NB4 (cell line): ENCODE data around the gene TERT.

Experiments used
- MYC ChIP-seq: IDR thresholded peaks from 2 replicates; pipeline ENCODE4 v1.6.1; 2011; ENCODE audit warnings: low read depth, low read length
- POLR2A ChIP-seq: IDR thresholded peaks from 2 replicates; pipeline ENCODE4 v1.6.1; 2011; ENCODE audit warnings: mild to moderate bottlenecking; ENCODE audit not compliant: insufficient read length; ENCODE audit errors: extremely low read depth
- TF ChIP-seq, protein P1 (sequence below): IDR thresholded peaks from one replicate; pipeline ENCODE4 v1.5.1; 2012; ENCODE audit warnings: low read depth, low read length
- TF ChIP-seq, protein P2 (sequence below): IDR thresholded peaks from 2 replicates; pipeline ENCODE4 v1.6.1; 2011; ENCODE audit warnings: low read depth, low read length

DNA sequence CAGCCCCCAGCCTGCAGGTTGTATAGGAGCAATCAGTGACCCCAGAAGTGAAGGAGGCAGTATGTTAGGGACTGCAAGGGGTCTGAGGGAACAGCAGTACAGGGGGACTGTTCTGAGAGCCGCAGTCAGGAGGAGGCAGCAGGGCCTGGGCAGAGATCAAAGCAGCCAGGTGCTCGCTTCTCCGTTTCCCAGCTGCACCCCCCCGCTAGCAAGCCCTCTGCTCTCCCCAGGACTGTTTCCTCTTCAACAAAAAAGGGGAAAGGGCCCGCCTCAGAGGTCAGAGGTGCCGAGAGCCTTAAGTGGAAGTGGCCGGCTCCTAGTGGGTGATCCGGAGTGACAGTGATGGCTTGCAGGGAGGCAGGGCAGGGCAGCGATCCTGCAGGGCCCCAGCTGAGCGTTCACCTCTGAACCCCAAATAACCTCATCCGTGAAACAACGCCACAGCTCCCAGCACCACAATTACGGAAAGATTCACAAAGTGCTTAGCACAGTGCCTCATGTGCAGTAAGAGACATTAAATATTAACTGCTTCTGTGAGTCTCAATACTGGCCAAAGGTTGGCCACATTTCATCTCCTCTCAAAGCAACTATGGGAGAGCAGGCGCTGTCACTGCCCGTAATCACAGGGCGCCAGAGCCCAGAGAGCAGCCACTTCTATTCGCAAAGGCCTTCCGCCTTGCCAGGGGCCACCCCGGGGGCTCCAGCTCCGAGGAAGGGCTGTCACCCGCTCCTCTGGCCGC, 42.1 kb upstream of the TERT start:
- TF ChIP-seq, protein P1, sequence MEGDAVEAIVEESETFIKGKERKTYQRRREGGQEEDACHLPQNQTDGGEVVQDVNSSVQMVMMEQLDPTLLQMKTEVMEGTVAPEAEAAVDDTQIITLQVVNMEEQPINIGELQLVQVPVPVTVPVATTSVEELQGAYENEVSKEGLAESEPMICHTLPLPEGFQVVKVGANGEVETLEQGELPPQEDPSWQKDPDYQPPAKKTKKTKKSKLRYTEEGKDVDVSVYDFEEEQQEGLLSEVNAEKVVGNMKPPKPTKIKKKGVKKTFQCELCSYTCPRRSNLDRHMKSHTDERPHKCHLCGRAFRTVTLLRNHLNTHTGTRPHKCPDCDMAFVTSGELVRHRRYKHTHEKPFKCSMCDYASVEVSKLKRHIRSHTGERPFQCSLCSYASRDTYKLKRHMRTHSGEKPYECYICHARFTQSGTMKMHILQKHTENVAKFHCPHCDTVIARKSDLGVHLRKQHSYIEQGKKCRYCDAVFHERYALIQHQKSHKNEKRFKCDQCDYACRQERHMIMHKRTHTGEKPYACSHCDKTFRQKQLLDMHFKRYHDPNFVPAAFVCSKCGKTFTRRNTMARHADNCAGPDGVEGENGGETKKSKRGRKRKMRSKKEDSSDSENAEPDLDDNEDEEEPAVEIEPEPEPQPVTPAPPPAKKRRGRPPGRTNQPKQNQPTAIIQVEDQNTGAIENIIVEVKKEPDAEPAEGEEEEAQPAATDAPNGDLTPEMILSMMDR: no peak
- TF ChIP-seq MYC (no peak), POLR2A (no peak)
- TF ChIP-seq, protein P2, sequence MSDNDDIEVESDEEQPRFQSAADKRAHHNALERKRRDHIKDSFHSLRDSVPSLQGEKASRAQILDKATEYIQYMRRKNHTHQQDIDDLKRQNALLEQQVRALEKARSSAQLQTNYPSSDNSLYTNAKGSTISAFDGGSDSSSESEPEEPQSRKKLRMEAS: no peak
